Measurements from ENCODE around the gene USP54. TPM values are rescaled to one million over a fixed set of nuclear protein-coding genes. Genes with fewer than 3 reads are reported as not detected.
A peak's percentile ranks its signal among the peaks of the same experiment; 100 is the strongest.
"Not testable (repeated sequence)": the region's sequence is repeated elsewhere in the genome, so short reads cannot be mapped to it uniquely, and the experiment has no call there.

Gene USP54
- total RNA-seq, 1 experiment from 2014 or later: 32.8 TPM

GRCh38 chr10:73576890-73577591 lies 14.1 kb downstream of the USP54 start:
- 0 out of 2 replicates have a peak, but pooled peaks cover 2% of the 10 kb centered on the region for H3K4me1 ChIP-seq (ENCODE audit: control insufficient read depth, insufficient read depth, low read length)
- TF ChIP-seq, protein P1, sequence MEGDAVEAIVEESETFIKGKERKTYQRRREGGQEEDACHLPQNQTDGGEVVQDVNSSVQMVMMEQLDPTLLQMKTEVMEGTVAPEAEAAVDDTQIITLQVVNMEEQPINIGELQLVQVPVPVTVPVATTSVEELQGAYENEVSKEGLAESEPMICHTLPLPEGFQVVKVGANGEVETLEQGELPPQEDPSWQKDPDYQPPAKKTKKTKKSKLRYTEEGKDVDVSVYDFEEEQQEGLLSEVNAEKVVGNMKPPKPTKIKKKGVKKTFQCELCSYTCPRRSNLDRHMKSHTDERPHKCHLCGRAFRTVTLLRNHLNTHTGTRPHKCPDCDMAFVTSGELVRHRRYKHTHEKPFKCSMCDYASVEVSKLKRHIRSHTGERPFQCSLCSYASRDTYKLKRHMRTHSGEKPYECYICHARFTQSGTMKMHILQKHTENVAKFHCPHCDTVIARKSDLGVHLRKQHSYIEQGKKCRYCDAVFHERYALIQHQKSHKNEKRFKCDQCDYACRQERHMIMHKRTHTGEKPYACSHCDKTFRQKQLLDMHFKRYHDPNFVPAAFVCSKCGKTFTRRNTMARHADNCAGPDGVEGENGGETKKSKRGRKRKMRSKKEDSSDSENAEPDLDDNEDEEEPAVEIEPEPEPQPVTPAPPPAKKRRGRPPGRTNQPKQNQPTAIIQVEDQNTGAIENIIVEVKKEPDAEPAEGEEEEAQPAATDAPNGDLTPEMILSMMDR (IDR thresholded peaks at IDR 0.05): no peak
- TF ChIP-seq SIN3A (IDR thresholded peaks at IDR 0.05; ENCODE audit: borderline replicate concordance, insufficient read depth, low read depth, low read length) (no peak), TCF7L2 (IDR thresholded peaks at IDR 0.05; ENCODE audit: low read depth, low read length) (no peak), POLR2AphosphoS5 (IDR thresholded peaks at IDR 0.05; ENCODE audit: low read depth, low read length) (no peak)
- TF ChIP-seq, protein P2, sequence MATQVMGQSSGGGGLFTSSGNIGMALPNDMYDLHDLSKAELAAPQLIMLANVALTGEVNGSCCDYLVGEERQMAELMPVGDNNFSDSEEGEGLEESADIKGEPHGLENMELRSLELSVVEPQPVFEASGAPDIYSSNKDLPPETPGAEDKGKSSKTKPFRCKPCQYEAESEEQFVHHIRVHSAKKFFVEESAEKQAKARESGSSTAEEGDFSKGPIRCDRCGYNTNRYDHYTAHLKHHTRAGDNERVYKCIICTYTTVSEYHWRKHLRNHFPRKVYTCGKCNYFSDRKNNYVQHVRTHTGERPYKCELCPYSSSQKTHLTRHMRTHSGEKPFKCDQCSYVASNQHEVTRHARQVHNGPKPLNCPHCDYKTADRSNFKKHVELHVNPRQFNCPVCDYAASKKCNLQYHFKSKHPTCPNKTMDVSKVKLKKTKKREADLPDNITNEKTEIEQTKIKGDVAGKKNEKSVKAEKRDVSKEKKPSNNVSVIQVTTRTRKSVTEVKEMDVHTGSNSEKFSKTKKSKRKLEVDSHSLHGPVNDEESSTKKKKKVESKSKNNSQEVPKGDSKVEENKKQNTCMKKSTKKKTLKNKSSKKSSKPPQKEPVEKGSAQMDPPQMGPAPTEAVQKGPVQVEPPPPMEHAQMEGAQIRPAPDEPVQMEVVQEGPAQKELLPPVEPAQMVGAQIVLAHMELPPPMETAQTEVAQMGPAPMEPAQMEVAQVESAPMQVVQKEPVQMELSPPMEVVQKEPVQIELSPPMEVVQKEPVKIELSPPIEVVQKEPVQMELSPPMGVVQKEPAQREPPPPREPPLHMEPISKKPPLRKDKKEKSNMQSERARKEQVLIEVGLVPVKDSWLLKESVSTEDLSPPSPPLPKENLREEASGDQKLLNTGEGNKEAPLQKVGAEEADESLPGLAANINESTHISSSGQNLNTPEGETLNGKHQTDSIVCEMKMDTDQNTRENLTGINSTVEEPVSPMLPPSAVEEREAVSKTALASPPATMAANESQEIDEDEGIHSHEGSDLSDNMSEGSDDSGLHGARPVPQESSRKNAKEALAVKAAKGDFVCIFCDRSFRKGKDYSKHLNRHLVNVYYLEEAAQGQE (IDR thresholded peaks at IDR 0.05; ENCODE audit: insufficient read depth in 1 of 2, low read depth in 2 of 2, low read length in 1 of 2): no peak
- H3K36me3 ChIP-seq (ENCODE audit: control insufficient read depth, insufficient read depth, low read length): no peaks in the 10 kb centered on the region
- H3K27ac ChIP-seq (ENCODE audit: low read length): peak overlapping the region; percentile 2; the same call in 1 of the 2 replicates
- ChIA-PET POLR2A (interaction anchor here (1.1 kb wide), 1 partner anchor 25 kb away, joined by 3 read pairs; no protein-coding TSS in a partner anchor), CTCF (interaction anchor here (0.6 kb wide), 1 partner anchor 20 kb away, joined by 8 read pairs; no protein-coding TSS in a partner anchor)
- H3K9me3 ChIP-seq (ENCODE audit: control insufficient read depth, insufficient read depth, low read depth, low read length): no peaks in the 10 kb centered on the region
- H3K4me3 ChIP-seq (ENCODE audit: low read depth in 2 of 2, low read length in 2 of 2): no peak overlapping the region
- DNase-seq (ENCODE audit: low read depth, low spot score) (no peak), ATAC-seq (no peak)
- BruUV-seq (replicated peaks): no TSS peak
- intact Hi-C loops (cut with micrococcal nuclease; ENCODE audit: unreplicated experiment): no loop called here
- no peaks in the 10 kb centered on the region for H3K27me3 ChIP-seq (ENCODE audit: control insufficient read depth, insufficient read depth, low read length)
- in situ Hi-C loops (cut with HindIII; ENCODE audit: low pct_unique_long_range_greater_than_20kb, low sequenced_read_pairs): no loop called here

GRCh38 chr10:73576178-73576889 lies 14.8 kb downstream of the USP54 start:
- BruUV-seq (replicated peaks): no TSS peak
- Histone ChIP-seq H3K36me3 (ENCODE audit: control insufficient read depth, insufficient read depth, low read length) (no peaks in the 10 kb centered on the region), H3K27ac (ENCODE audit: low read length) (peak overlapping the region; percentile 2; the same call in 1 of the 2 replicates), H3K4me1 (ENCODE audit: control insufficient read depth, insufficient read depth, low read length) (0 out of 2 replicates have a peak, but pooled peaks cover 2% of the 10 kb centered on the region), H3K4me3 (ENCODE audit: low read depth in 2 of 2, low read length in 2 of 2) (no peak overlapping the region), H3K9me3 (ENCODE audit: control insufficient read depth, insufficient read depth, low read depth, low read length) (no peaks in the 10 kb centered on the region), H3K27me3 (ENCODE audit: control insufficient read depth, insufficient read depth, low read length) (no peaks in the 10 kb centered on the region)
- POLR2A ChIA-PET: no interaction called here
- CTCF ChIA-PET: interaction anchor here (0.6 kb wide), 1 partner anchor 19 kb away, joined by 8 read pairs; no protein-coding TSS in a partner anchor
- DNase-seq (ENCODE audit: low read depth, low spot score) (no peak), ATAC-seq (no peak)
- intact Hi-C loops (cut with micrococcal nuclease; ENCODE audit: unreplicated experiment) (no loop called here), in situ Hi-C loops (cut with HindIII; ENCODE audit: low pct_unique_long_range_greater_than_20kb, low sequenced_read_pairs) (no loop called here)
- TF ChIP-seq SIN3A (IDR thresholded peaks at IDR 0.05; ENCODE audit: borderline replicate concordance, insufficient read depth, low read depth, low read length) (no peak), TCF7L2 (IDR thresholded peaks at IDR 0.05; ENCODE audit: low read depth, low read length) (no peak), POLR2AphosphoS5 (IDR thresholded peaks at IDR 0.05; ENCODE audit: low read depth, low read length) (no peak)
- TF ChIP-seq, protein P2 (IDR thresholded peaks at IDR 0.05; ENCODE audit: insufficient read depth in 1 of 2, low read depth in 2 of 2, low read length in 1 of 2): no peak
- TF ChIP-seq, protein P1 (IDR thresholded peaks at IDR 0.05): no peak

DNA sequence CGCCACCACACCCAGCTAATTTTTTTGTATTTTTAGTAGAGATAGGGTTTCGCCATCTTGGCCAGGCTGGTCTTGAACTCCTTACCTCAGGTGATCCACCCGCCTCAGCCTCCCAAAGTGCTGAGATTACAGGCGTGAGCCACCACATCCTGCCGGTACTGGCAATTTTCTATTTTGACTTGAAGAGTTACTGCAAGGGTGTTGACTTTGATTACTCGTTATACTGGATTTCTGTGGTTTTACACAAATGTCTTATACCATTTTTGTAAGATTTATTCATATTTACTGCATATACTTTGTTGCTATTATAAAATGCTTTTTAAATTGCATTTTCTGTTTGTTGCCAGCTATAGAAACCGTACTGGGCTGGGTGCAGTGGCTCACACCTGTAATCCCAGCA lies 24.1 kb downstream of the USP54 start:
- H3K27ac ChIP-seq (ENCODE audit: low read length); intact Hi-C loops (cut with micrococcal nuclease; ENCODE audit: unreplicated experiment); H3K27me3 ChIP-seq (ENCODE audit: control insufficient read depth, insufficient read depth, low read length); in situ Hi-C loops (cut with HindIII; ENCODE audit: low pct_unique_long_range_greater_than_20kb, low sequenced_read_pairs); H3K4me3 ChIP-seq (ENCODE audit: low read depth in 2 of 2, low read length in 2 of 2); H3K36me3 ChIP-seq (ENCODE audit: control insufficient read depth, insufficient read depth, low read length); POLR2A ChIA-PET; ATAC-seq; DNase-seq (ENCODE audit: low read depth, low spot score); CTCF ChIA-PET; BruUV-seq (replicated peaks); H3K4me1 ChIP-seq (ENCODE audit: control insufficient read depth, insufficient read depth, low read length); H3K9me3 ChIP-seq (ENCODE audit: control insufficient read depth, insufficient read depth, low read depth, low read length): not testable (repeated sequence)
